ENCODE measurements around the gene TAPT1. TPM values are rescaled to one million over a fixed set of nuclear protein-coding genes. Genes with fewer than 3 reads are reported as not detected.

TAPT1 gene
- total and polyA plus RNA-seq, 2 of the 13 experiments (the other 11 are each of a cell fraction or from before 2014, with no cell fraction given), result 24.5 to 25.3 TPM

DNA sequence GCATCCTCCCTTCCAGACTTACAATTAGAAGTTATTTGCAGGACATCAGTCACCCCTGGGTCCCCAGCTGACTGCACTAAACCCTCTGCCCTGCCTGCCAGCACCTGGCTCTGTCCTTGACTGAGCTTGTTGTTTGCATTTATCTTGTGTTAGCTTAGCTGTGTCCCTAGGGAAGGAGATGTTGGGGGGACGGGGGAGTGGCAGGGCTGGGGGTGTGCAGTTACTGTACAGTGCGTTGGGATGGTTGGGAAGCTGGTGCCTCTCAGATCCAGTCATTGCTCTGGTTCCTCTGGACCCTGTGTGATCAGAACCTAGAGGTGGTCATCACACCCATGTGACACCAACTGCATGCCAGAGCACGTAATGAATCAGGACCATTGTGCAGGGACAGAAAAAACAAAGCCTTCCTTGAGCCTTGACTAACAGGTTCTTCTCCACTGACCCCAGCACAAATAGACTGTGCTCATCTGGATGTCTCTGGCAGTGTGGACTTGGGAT, 109.7 kb downstream of the TAPT1 start (continued):
- TF ChIP-seq, protein P1, sequence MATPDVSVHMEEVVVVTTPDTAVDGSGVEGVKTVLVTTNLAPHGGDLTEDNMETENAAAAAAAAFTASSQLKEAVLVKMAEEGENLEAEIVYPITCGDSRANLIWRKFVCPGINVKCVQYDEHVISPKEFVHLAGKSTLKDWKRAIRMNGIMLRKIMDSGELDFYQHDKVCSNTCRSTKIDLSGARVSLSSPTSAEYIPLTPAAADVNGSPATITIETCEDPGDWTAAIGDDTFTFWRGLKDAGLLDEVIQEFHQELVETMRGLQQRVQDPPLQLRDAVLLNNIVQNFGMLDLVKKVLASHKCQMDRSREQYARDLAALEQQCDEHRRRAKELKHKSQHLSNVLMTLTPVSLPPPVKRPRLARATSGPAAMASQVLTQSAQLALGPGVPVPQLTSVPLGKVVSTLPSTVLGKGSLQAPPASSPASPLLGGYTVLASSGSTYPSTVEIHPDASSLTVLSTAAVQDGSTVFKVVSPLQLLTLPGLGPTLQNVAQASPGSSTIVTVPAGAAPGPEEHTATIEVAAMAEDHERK (CRISPR knock-in tag; IDR thresholded peaks at IDR 0.05; ENCODE audit: low read depth), result no peak
- TF ChIP-seq ZNF441 (CRISPR knock-in tag; IDR thresholded peaks at IDR 0.05; ENCODE audit: borderline replicate concordance) (no peak), PLRG1 (conservative IDR thresholded peaks at IDR 0.05) (no peak), STAG1 (CRISPR knock-in tag; IDR thresholded peaks at IDR 0.05) (no peak), ZC3H13 (CRISPR knock-in tag; IDR thresholded peaks at IDR 0.05) (no peak), GTF3A (CRISPR knock-in tag; conservative IDR thresholded peaks at IDR 0.05) (no peak), SRSF4 (IDR thresholded peaks at IDR 0.05; ENCODE audit: low read depth, low read length, poor library complexity, severe bottlenecking) (no peak), MAZ (IDR thresholded peaks at IDR 0.05; ENCODE audit: borderline replicate concordance, low read depth, low read length) (no peak), MAZ (CRISPR knock-in tag; IDR thresholded peaks at IDR 0.05; ENCODE audit: low read depth) (no peak), ARID2 (CRISPR knock-in tag; IDR thresholded peaks at IDR 0.05; ENCODE audit: borderline replicate concordance) (no peak), SMARCC2 (IDR thresholded peaks at IDR 0.05) (no peak), ZFP36L2 (CRISPR knock-in tag; IDR thresholded peaks at IDR 0.05) (no peak), LCORL (IDR thresholded peaks at IDR 0.05) (no peak), LCORL (CRISPR knock-in tag; IDR thresholded peaks at IDR 0.05) (no peak), ZNF878 (CRISPR knock-in tag; IDR thresholded peaks at IDR 0.05) (no peak), HES4 (CRISPR knock-in tag; IDR thresholded peaks at IDR 0.05; ENCODE audit: borderline replicate concordance) (no peak), ZNF782 (CRISPR knock-in tag; IDR thresholded peaks at IDR 0.05; ENCODE audit: borderline replicate concordance) (no peak), AGO1 (IDR thresholded peaks at IDR 0.05; ENCODE audit: low read depth, low read length, poor library complexity, severe bottlenecking) (no peak), ZFAT (CRISPR knock-in tag; conservative IDR thresholded peaks at IDR 0.05) (no peak), ZNF207 (IDR thresholded peaks at IDR 0.05; ENCODE audit: borderline replicate concordance) (no peak), MEIS1 (CRISPR knock-in tag; IDR thresholded peaks at IDR 0.05; ENCODE audit: borderline replicate concordance) (no peak), RNF2 (conservative IDR thresholded peaks at IDR 0.05; ENCODE audit: low read depth) (no peak), MXI1 (IDR thresholded peaks at IDR 0.05; ENCODE audit: borderline replicate concordance, low read depth, low read length) (no peak)
- TF ChIP-seq, protein P2, sequence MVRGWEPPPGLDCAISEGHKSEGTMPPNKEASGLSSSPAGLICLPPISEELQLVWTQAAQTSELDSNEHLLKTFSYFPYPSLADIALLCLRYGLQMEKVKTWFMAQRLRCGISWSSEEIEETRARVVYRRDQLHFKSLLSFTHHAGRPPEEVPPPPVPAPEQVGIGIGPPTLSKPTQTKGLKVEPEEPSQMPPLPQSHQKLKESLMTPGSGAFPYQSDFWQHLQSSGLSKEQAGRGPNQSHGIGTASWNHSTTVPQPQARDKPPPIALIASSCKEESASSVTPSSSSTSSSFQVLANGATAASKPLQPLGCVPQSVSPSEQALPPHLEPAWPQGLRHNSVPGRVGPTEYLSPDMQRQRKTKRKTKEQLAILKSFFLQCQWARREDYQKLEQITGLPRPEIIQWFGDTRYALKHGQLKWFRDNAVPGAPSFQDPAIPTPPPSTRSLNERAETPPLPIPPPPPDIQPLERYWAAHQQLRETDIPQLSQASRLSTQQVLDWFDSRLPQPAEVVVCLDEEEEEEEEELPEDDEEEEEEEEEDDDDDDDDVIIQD (CRISPR knock-in tag; IDR thresholded peaks at IDR 0.05; ENCODE audit: low read depth), result no peak
- TF ChIP-seq, protein P3, sequence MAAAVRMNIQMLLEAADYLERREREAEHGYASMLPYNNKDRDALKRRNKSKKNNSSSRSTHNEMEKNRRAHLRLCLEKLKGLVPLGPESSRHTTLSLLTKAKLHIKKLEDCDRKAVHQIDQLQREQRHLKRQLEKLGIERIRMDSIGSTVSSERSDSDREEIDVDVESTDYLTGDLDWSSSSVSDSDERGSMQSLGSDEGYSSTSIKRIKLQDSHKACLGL (CRISPR knock-in tag; IDR thresholded peaks at IDR 0.05), result no peak
- TF ChIP-seq, protein P4, sequence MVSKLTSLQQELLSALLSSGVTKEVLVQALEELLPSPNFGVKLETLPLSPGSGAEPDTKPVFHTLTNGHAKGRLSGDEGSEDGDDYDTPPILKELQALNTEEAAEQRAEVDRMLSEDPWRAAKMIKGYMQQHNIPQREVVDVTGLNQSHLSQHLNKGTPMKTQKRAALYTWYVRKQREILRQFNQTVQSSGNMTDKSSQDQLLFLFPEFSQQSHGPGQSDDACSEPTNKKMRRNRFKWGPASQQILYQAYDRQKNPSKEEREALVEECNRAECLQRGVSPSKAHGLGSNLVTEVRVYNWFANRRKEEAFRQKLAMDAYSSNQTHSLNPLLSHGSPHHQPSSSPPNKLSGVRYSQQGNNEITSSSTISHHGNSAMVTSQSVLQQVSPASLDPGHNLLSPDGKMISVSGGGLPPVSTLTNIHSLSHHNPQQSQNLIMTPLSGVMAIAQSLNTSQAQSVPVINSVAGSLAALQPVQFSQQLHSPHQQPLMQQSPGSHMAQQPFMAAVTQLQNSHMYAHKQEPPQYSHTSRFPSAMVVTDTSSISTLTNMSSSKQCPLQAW (CRISPR knock-in tag; IDR thresholded peaks at IDR 0.05), result no peak
- TF ChIP-seq, protein P5, sequence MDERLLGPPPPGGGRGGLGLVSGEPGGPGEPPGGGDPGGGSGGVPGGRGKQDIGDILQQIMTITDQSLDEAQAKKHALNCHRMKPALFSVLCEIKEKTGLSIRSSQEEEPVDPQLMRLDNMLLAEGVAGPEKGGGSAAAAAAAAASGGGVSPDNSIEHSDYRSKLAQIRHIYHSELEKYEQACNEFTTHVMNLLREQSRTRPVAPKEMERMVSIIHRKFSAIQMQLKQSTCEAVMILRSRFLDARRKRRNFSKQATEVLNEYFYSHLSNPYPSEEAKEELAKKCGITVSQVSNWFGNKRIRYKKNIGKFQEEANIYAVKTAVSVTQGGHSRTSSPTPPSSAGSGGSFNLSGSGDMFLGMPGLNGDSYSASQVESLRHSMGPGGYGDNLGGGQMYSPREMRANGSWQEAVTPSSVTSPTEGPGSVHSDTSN (CRISPR knock-in tag; IDR thresholded peaks at IDR 0.05), result no peak

Data from HepG2 (cell line).